ENCODE data around the gene ZNF862.
A peak's percentile ranks its signal among the peaks of the same experiment; 100 is the strongest.

The ZNF862 gene

GRCh38 chr7:149846436-149847046 lies 8.4 kb downstream of the ZNF862 start:
- no peak for DNase-seq

DNA sequence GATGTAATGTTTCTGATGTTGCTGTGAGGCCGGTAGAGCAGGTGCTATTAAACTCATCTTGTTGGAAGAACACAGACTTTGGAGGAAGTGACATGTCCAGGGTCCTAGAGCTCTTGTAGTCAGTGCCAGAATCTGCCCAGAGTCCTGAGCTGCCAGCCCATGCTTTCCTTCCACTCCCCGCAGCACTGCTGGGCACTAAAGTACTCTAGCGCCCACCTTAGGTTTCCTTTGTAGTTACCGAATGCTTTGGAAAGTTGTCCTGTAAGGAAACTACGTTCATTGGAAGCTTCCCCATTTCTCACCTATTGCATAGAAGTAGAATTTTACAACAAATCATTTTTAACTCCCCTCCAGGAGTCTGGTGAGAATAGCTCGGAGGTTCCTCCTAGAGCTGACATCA lies 11.0 kb downstream of the ZNF862 start:
- DNase-seq = no peak

DNA sequence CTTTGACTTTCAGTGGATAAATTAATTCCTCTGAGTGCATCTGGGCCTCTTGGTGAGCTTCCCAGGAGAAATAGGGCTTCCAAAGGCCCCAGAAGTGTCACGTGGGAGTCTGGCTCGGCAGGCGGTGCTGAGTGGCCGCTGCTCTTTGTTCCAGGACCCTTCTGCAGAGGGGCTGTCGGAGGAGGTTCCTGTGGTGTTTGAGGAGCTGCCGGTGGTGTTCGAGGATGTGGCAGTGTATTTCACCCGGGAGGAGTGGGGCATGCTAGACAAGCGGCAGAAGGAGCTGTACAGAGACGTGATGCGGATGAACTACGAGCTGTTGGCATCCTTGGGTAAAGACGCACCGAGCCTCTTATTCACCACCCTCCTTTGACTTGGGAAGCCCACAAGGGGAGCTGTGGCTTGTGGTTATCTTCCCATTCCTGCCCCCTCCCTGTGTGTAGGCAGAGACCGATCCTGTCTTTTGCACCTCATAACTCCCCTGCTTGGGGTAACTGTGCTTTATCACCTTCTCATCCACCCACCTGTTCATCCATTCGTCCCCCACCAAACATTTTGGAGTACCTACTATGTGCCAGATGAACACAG lies 11.9 kb downstream of the ZNF862 start:
- DNase-seq = no peak

GRCh38 chr7:149850716-149851115 lies 12.5 kb downstream of the ZNF862 start:
- DNase-seq = no peak

GRCh38 chr7:149851449-149851848 lies 13.3 kb downstream of the ZNF862 start:
- DNase-seq = no peak

DNA sequence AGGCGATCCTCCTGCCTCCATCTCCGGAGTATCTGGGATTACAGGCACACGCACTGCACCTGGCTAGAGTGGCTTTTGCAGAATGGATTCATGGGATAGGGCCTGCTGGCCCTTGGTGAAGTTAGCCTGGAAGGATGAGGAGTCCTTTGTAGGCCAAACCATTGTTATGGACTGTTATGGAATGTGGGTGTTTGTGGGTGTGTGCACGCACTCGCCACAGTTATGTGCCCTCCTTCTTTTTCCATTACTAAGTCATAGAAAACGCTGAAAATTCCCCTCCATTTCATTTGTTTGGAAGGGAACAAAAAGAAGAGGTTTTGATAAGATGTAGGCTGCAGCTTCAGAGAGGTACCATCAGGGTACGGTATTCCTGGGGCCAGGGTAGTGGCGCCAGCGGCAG lies 15.0 kb downstream of the ZNF862 start:
- no peak for DNase-seq

DNA sequence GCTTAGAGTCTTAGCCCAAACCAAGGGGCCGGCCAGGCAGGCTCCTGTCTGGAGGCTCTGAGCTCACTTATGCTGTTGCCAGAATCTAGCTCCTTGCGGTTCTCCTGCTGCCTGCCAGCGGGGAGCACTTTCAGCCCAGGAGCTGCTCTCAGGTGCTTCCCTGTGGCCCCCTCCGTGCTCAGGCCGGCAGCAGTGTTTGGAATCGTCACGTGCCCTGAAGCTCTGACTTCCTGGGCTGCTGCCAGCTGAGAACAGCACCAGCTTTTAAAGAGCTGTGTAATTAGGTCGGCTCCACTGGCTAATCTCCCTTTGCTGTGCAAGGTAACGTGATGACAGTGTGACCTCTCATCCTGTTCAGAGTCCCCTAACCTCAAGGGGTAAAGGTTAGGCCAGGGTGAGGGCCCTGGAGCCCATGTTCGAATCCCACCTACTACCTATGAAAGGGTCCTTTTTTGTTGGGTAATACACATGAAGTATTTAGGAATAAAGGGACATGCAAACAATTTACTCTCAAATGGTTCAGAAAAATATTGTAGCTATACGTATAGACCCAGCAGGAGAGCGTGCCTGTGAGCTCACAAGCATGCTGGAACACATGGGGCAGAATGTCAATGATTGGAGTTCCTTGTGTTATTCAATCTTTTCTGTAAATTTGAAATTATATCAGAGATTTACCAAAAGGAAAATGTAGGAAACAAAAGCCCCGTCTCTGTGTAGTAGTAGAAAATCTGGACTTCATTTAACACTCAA lies 16.6 kb downstream of the ZNF862 start:
- peak; percentile 91 for DNase-seq

GRCh38 chr7:149855361-149856305 lies 17.5 kb downstream of the ZNF862 start:
- no peak for DNase-seq

DNA sequence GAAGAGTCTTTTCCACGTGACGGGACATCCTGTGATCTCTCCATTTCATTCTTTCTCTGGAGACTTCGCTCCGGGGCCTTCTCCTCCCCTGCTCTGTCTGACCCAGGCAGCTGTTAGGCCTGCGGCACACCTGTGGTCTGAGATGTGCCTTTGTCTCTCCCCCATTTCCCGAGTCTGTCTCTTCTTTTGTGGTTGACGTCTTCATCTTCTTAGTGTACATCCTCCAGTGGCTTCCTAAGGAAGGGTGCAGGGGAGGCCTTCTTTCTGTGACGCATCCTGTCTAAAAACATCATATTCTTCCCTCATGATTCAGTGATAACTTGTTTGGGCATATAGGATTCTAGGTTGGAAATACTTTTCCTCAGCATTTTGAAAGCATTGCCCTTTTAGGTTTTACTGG lies 18.4 kb downstream of the ZNF862 start:
- no peak for DNase-seq

DNA sequence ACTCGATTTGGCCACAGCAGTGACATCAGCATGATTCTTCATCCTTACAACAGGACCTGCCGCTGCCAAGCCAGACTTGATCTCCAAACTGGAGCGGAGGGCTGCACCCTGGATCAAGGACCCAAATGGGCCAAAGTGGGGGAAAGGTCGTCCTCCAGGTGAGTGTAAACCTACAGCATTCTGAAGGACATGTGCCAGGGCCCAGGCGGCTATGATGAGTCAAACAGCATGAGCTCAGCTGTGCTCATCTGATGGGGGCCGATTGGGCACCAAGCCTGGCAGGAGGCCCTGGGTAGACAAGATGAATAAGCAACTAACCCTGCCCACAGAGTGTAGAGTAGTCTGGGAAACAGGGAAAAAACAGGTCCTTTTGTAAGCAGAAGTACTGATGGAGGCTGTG lies 21.2 kb downstream of the ZNF862 start:
- no peak for DNase-seq

DNA sequence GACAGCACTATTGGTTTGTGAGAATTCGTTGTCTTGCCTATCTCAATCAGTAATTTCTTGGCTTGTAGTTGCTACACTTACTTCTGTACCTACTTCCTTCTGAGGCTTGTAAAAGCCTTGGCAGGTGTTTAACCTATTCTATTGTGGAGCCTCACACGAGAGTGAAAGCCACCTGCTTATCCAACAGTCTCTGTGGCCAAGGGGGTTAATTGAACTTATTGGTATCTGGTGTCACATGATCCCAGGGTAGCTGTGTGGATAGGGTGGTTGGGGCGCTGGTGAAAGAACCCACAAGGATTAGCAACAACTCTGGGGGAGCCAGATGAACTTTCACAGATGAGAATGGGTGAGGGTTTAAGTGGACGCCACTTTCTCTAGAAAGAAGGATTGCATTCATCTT lies 21.7 kb downstream of the ZNF862 start:
- DNase-seq = no peak

DNA sequence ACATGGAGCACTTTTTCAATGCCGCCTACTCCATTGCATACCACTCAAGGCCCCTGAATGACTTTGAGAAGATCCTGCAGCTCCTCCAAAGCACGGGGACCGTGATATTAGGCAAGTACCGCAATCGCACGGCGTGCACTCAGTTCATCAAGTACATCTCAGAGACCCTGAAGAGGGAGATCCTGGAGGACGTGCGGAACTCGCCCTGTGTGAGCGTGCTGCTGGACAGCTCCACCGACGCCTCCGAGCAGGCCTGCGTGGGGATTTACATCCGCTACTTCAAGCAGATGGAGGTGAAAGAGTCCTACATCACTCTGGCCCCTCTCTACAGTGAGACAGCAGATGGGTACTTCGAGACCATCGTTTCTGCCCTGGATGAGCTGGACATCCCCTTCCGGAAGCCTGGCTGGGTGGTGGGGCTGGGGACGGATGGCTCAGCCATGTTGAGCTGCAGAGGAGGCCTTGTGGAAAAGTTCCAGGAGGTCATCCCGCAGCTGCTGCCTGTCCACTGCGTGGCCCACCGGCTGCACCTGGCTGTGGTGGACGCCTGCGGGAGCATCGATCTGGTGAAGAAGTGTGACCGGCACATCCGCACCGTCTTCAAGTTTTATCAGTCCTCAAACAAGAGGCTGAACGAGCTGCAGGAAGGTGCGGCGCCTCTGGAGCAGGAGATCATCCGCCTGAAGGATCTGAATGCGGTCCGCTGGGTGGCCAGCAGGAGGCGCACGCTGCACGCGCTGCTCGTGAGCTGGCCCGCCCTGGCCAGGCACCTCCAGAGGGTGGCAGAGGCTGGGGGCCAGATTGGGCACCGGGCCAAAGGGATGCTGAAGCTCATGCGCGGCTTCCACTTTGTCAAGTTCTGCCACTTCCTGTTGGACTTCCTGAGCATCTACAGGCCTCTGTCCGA lies 22.9 kb downstream of the ZNF862 start:
- DNase-seq = no peak

DNA sequence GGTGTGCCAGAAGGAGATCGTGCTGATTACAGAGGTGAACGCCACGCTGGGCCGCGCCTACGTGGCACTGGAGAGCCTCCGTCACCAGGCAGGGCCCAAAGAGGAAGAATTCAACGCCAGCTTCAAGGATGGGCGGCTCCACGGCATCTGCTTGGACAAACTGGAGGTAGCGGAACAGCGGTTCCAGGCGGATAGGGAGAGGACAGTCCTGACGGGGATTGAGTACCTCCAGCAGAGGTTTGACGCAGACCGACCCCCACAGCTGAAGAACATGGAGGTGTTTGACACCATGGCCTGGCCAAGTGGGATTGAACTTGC lies 23.5 kb downstream of the ZNF862 start:
- no peak for DNase-seq

- DNase-seq = no peak
Measured at GRCh38 chr7:149862156-149862555, 24.0 kb downstream of the ZNF862 start.

GRCh38 chr7:149863500-149863899 lies 25.3 kb downstream of the ZNF862 start:
- no peak for DNase-seq

GRCh38 chr7:149864023-149864422 lies 25.8 kb downstream of the ZNF862 start:
- no peak for DNase-seq

DNA sequence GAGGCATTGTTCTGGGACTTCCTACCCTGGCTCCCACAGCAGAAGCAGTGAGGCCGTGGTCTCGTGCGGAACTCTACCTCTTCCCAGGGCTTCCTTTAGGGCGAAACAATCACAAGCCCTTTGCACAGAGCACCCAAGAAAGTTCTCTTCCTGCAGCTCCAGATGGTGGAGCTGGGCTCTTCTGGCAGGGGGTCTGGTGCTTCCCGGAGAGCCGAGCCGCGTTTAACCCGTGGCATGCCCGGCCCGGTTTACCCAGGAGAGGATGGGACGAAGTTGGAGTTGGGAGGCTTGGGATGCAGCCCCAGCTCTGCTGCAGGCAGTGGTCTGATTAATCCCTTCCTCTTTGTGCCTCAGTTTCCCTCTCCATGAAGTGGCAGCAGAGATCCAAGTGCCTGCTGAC lies 26.6 kb downstream of the ZNF862 start:
- no peak for DNase-seq

GRCh38 chr7:149865437-149865836 lies 27.3 kb downstream of the ZNF862 start:
- DNase-seq = no peak

DNA sequence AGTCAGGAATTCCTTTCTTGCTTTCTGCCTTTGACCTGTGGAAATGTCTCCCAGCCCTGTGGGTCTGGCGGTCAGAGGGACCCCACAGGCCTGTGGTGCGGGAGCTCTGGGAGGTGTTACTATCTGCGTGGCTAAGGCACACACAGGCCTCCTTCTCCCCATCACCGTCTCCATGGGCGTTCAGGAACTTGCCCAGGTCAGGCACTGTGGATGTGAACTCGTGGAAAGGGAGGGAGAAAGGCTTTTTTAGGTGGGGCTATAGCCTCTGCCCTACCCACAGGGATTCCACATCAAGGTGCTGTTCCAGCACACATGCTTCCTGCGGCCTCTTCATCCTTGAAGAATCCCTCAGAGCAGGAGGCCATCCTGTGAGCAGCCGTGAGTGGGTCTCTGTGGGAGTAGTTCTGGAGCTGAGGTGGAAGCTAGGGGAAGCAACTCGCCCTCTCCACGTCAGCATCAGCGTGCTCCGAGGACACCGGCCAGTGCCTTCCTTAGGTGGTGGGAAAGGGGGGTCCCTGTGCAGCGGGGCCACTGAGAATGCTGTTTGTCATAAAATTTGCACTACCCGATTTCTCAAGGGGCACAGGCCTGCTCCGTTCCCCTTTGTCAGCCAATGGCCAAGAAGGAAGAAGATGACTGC lies 28.1 kb downstream of the ZNF862 start:
- no peak for DNase-seq

DNA sequence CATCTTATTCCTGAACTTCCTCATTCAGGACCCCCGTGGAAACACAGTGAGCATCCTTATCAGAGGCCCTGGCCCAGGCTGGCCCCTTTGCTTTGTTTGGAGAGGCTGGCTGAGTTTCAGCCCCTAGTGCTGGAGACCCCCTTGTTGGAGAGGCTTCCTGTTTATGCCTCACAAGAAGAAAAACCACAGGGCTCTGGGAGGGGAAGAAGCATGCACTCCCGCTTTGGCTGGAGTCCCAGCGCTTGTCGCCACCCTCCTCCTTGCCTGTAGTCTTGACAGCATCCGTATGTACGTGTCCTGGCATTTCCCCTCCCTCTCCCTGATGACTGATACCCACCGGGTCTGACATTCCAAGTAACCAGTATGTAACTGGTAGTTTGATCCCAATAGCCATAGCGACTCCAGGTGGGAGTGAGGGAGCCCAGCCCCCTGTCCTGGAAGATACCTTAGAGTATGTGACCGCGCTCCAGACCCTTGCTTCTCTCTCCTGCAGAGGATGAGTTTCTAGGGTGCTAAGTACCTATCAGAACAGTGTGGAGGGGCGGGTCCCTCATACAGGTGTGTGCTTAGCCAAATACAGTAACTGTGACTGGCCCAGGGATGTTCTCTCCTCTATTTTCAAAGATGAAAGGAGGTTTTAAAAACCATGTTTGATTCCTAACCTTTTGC lies 28.7 kb downstream of the ZNF862 start:
- no peak for DNase-seq

Measured in NCI-H1092 (cell line).